Measurements from ENCODE around the gene SMLR1. TPM values are rescaled to one million over a fixed set of nuclear protein-coding genes. Genes with fewer than 3 reads are reported as not detected.

The SMLR1 gene
- total and polyA plus RNA-seq, 10 of the 15 experiments (the other 5 are each of a cell fraction or from before 2014, with no cell fraction given): 0.10 TPM; not detected in 9

DNA sequence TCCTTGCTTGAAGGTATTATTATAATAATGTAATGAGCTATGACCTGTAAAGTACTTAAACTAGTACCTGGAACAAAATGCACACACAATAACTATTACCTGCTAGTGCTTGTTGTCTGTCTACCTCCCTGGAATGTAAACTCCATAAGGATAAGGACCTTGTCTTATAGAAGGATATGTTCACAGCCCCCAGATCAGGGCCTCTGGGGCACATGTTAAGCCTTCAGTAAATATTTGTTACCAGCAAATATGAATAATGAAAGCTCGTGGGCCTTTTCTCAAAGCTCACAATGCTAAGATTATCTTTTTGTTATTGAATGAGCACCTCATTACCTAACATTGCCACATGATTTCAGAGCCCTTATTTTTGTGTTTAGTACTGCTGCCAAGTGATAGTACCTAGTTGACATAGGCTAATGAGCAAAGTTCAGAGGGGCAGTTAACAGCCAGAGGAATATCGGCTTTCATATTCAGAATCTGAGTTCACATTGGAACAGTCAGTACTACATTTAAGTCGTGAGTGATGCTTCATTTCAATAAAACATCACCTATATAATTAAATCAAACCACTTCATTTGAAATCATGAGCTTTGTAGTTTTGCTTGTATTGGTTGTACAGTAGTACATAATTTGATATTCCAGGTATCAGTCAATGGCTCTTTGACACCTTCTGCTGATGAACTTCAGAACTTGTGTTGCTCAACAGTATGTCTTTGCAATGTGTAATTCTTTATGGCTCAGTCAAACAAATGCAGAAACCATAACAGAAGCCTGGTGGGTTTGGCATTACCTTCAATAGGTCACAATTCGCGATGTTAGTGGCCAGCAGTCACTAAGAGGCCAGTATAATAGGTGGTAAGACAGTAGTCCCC, 11.8 kb upstream of the SMLR1 start (continued):
- TF ChIP-seq, protein P1, sequence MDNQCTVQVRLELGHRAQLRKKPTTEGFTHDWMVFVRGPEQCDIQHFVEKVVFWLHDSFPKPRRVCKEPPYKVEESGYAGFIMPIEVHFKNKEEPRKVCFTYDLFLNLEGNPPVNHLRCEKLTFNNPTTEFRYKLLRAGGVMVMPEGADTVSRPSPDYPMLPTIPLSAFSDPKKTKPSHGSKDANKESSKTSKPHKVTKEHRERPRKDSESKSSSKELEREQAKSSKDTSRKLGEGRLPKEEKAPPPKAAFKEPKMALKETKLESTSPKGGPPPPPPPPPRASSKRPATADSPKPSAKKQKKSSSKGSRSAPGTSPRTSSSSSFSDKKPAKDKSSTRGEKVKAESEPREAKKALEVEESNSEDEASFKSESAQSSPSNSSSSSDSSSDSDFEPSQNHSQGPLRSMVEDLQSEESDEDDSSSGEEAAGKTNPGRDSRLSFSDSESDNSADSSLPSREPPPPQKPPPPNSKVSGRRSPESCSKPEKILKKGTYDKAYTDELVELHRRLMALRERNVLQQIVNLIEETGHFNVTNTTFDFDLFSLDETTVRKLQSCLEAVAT (IDR thresholded peaks at IDR 0.05): no peak
- TF ChIP-seq IKZF1 (conservative IDR thresholded peaks at IDR 0.05) (no peak), NFYB (IDR thresholded peaks at IDR 0.05; ENCODE audit: insufficient read depth, low read depth, low read length) (no peak), MEF2B (IDR thresholded peaks at IDR 0.05; ENCODE audit: partially characterized antibody, poor library complexity, severe bottlenecking) (no peak), PML (IDR thresholded peaks at IDR 0.05; ENCODE audit: low read length) (no peak), SMAD1 (IDR thresholded peaks at IDR 0.05; ENCODE audit: low read depth, partially characterized antibody) (no peak), JUND (IDR thresholded peaks at IDR 0.05; ENCODE audit: low read depth, low read length) (no peak)

DNA sequence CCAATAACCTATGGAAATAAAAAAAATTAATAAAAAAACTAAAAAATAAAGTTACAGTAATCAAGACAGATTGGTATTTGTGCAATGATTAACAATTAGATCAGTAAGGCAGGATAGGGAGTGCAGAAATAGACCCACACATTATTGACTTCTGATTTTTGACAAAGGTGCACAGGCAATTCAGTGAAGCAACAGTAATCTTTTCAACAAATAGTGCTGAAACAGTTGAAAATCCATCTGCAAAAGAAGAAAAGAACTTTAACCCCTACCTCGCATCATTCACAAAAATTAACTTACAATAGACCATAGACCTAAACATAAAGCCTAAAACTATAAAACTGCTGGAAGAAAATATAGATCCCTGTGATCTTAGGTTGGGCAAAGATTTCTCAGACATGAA, 4.5 kb upstream of the SMLR1 start:
- in situ Hi-C loops (cut with MboI) (no loop called here), intact Hi-C loops (cut with micrococcal nuclease; ENCODE audit: unreplicated experiment) (no loop called here)
- ChIA-PET POLR2A (no interaction called here), CTCF (no interaction called here), RAD21 (ENCODE audit: unreplicated experiment) (no interaction called here), SMC1A (ENCODE audit: uncharacterized antibody, unreplicated experiment) (no interaction called here)
- no peak overlapping the region for H3K4me3 ChIP-seq
- H2AFZ ChIP-seq (ENCODE audit: control insufficient read depth, low read depth, low read length): no peak overlapping the region
- BruUV-seq (replicated peaks): no TSS peak
- H3K79me2 ChIP-seq (ENCODE audit: control insufficient read depth, insufficient read depth, low read length): no peaks in the 10 kb centered on the region
- DNase-seq (ENCODE audit: low read depth, low spot score) (no peak), FAIRE-seq (no peak), ATAC-seq (no peak)
- H3K4me1 ChIP-seq (ENCODE audit: control insufficient read depth, insufficient read depth, low read length): no peaks in the 10 kb centered on the region
- no peaks in the 10 kb centered on the region; the same call in 2 of the 3 replicates for H3K9me3 ChIP-seq (replicated peaks; ENCODE audit: control insufficient read depth, insufficient read depth, low read length)
- no peaks in the 10 kb centered on the region for H3K36me3 ChIP-seq (ENCODE audit: control insufficient read depth in 2 of 2, insufficient read depth in 2 of 2, low read length in 1 of 2)
- H4K20me1 ChIP-seq (ENCODE audit: control insufficient read depth, insufficient read depth): no peaks in the 10 kb centered on the region
- no peaks in the 10 kb centered on the region for H3K27me3 ChIP-seq (replicated peaks in 1 of 2; ENCODE audit: control insufficient read depth in 2 of 2, insufficient read depth in 2 of 2, low read length in 1 of 2)
- no peak overlapping the region for H3K4me2 ChIP-seq (ENCODE audit: control insufficient read depth, insufficient read depth)
- no peak overlapping the region for H3K27ac ChIP-seq (ENCODE audit: control insufficient read depth, insufficient read depth)
- WGBS (ENCODE audit: insufficient coverage, insufficient replicate concordance, low lambda C conversion rate, missing lambda C conversion rate): 60% methylated on average over 1 of the region's 1 CpG
- TF ChIP-seq NFYB (IDR thresholded peaks at IDR 0.05; ENCODE audit: insufficient read depth, low read depth, low read length): no peak
- TF ChIP-seq RELA (IDR thresholded peaks at IDR 0.05; ENCODE audit: borderline replicate concordance, partially characterized antibody): no peak
- no peak for TF ChIP-seq ZNF384 (IDR thresholded peaks at IDR 0.05; ENCODE audit: borderline replicate concordance, low read depth, low read length)
- no peak for TF ChIP-seq YBX1 (IDR thresholded peaks at IDR 0.05)
- TF ChIP-seq KAT2A (conservative IDR thresholded peaks at IDR 0.05; ENCODE audit: control insufficient read depth, low read depth, low read length): no peak
- TF ChIP-seq EGR1 (IDR thresholded peaks at IDR 0.05; ENCODE audit: borderline replicate concordance in 1 of 2, low read depth in 2 of 2, low read length in 2 of 2): no peak
- no peak for TF ChIP-seq BHLHE40 (IDR thresholded peaks at IDR 0.05; ENCODE audit: borderline replicate concordance in 1 of 2, low read depth in 2 of 2, low read length in 1 of 2)
- H3K9ac ChIP-seq (ENCODE audit: control insufficient read depth, insufficient read depth, low read length): no peak overlapping the region

All from GM12878 (cell line).